AG04450 (cell line): ENCODE results near the gene PCYT1B. TPM values are rescaled to one million over a fixed set of nuclear protein-coding genes. Genes with fewer than 3 reads are reported as not detected.

Source experiments
- CTCF ChIA-PET: fragments of 300-600, 350-600 bp; formaldehyde crosslinking; extraction: SDS; loops from one replicate; lab custom pipeline; 2022; ENCODE audit warnings: antibody characterized with exemption, inconsistent platforms; lab: Charles Lee
- POLR2A ChIA-PET: fragments of 350-600 bp; formaldehyde crosslinking; extraction: SDS; loops from one replicate; lab custom pipeline; 2021; ENCODE audit warnings: antibody characterized with exemption, inconsistent platforms; lab: Yijun Ruan, JAX
- DNase-seq: peaks from one replicate; pipeline ENCODE4 v3.0.0-alpha.2; 2011; ENCODE audit warnings: low read depth, low spot score
- H3K27ac ChIP-seq: one replicate; pipeline ENCODE4 v1.5.1; 2012; ENCODE audit warnings: low read depth, low read length, control low read depth
- H3K27me3 ChIP-seq: one replicate; pipeline ENCODE4 v1.6.0; 2012; ENCODE audit warnings: low read length; ENCODE audit not compliant: control insufficient read depth, insufficient read depth
- H3K4me3 ChIP-seq: 2 replicates; pipeline ENCODE4 v1.5.1; 2011; ENCODE audit warnings: mild to moderate bottlenecking, low read depth, low read length, control low read depth
- H3K9me3 ChIP-seq: 2 replicates; pipeline ENCODE4 v1.5.1; 2012; ENCODE audit warnings: low read length; ENCODE audit not compliant: control insufficient read depth, insufficient read depth
- polyA plus RNA-seq: library from polyadenylated mRNA; depleted of rRNA; stranded (reverse); fragments of >200 nt; gene quantifications from 2 replicates; pipeline ENCODE4 v1.2.3, GENCODE V29; 2011
- TF ChIP-seq, protein P1 (sequence below): IDR thresholded peaks from 2 replicates; pipeline ENCODE4 v1.5.1; 2011; ENCODE audit warnings: low read depth, low read length, control low read depth, inconsistent platforms

Gene PCYT1B
- polyA plus RNA-seq, 1 experiment = 0.10 TPM

DNA sequence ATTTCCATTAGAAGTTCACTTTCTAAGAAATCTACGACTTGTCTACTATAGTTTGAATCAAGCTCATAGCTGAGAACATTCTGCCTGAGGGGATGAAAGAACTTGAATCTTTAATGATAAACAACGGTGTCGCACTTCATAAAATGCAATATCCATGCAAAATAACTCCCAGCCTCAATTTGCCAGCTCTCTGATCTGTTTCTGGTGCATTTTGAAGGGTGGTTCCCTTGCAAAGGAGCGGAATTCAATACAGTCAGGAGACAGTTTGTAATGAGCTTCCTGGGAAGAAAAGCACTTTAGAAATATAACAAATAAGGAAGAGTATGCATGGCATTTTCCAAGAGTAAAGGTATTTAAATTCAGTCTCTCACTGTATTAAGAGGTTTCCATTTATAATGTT is 80.0 kb downstream of the PCYT1B start:
- Histone ChIP-seq H3K9me3 (no peaks in the 10 kb centered on the region), H3K4me3 (no peak overlapping the region), H3K27ac (no peak overlapping the region), H3K27me3 (no peaks in the 10 kb centered on the region)
- TF ChIP-seq, protein P1, sequence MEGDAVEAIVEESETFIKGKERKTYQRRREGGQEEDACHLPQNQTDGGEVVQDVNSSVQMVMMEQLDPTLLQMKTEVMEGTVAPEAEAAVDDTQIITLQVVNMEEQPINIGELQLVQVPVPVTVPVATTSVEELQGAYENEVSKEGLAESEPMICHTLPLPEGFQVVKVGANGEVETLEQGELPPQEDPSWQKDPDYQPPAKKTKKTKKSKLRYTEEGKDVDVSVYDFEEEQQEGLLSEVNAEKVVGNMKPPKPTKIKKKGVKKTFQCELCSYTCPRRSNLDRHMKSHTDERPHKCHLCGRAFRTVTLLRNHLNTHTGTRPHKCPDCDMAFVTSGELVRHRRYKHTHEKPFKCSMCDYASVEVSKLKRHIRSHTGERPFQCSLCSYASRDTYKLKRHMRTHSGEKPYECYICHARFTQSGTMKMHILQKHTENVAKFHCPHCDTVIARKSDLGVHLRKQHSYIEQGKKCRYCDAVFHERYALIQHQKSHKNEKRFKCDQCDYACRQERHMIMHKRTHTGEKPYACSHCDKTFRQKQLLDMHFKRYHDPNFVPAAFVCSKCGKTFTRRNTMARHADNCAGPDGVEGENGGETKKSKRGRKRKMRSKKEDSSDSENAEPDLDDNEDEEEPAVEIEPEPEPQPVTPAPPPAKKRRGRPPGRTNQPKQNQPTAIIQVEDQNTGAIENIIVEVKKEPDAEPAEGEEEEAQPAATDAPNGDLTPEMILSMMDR = no peak
- CTCF ChIA-PET = no interaction called here
- DNase-seq = no peak
- POLR2A ChIA-PET = no interaction called here

DNA sequence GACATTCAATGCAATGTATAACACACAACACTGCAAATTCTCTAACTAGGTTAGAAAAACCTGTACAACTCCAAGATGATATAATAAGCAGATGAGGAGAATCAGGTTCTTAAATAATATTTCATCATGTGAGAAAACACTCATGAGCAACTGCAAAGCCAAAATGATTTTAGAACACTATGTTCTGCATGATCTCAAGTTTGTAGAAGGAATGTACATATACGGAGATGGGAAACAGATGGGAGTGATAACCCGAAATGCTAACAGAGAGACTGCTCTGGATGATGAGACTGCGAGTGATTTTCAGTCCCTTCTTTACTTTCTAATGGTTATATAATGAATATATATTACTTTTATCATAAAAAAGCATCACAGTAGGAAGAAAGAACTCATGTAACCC is 80.9 kb downstream of the PCYT1B start:
- TF ChIP-seq, protein P1 = no peak
- DNase-seq = no peak
- POLR2A ChIA-PET = no interaction called here
- CTCF ChIA-PET = no interaction called here
- Histone ChIP-seq H3K4me3 (no peak overlapping the region), H3K27ac (no peak overlapping the region), H3K27me3 (no peaks in the 10 kb centered on the region), H3K9me3 (no peaks in the 10 kb centered on the region)

DNA sequence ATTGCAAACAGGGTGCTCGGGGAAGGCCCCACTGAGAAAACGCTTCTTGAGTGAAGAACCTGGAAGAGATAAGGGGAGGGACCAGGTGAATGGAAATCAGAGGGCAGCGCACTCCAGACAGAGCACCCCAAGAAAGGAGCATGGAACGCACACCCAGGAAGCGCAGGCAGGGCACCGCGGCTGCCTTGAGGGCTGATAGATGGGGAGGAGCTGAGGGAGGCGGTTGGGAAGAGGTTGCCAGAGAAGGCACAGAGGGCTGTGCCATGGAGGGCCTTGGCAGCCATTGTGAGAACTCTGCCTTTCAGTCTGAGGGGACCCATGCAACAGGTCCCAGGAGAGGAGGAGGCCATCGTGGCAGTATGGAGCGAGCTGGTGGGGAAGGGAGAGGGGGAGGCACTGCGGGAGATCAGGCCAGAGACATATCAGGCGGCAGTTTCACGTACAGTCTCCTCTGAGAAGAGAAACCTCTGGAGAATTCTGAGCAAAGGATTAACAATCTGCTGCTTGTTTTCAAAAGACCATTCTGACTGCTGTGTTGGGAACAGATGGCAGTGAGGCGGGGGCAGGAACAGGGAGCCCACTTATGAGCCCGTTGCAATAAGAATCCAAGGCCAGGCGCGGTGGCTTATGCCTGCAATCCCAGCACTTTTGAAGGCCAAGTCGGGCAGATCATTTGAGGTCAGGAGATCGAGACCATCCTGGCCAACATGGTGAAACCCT is 83.7 kb downstream of the PCYT1B start:
- TF ChIP-seq, protein P1 = no peak
- Histone ChIP-seq H3K27ac (no peak overlapping the region), H3K4me3 (no peak overlapping the region), H3K9me3 (no peaks in the 10 kb centered on the region), H3K27me3 (no peaks in the 10 kb centered on the region)
- ChIA-PET POLR2A (no interaction called here), CTCF (no interaction called here)
- DNase-seq = no peak

DNA sequence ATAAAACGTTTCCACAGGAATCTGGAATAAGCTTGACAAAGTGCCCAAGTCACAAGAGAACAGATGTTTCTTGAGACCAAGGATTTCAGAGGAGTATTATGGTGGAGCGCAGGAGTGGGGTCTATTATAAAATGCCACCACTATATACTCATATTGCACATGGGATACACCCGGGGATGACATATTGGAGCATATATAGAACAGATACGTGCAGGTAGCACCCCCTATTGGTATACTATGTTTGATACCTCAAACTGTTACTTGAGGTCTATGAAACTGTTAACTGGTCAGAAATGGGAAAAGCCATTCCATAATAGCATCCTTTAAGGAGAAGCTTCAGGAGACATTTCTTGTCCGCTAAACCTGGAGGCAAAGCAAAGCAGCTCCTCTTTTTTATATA is 86.0 kb downstream of the PCYT1B start:
- Histone ChIP-seq H3K4me3 (no peak overlapping the region), H3K27me3 (no peaks in the 10 kb centered on the region), H3K9me3 (no peaks in the 10 kb centered on the region), H3K27ac (no peak overlapping the region)
- ChIA-PET POLR2A (no interaction called here), CTCF (interaction anchor here (0.6 to 1.9 kb wide), 4 partner anchors 11 to 166 kb away, joined by 3 to 9 read pairs (median 4); no protein-coding TSS in a partner anchor)
- TF ChIP-seq, protein P1 = no peak; the same call in 1 of the 2 replicates
- DNase-seq = no peak

DNA sequence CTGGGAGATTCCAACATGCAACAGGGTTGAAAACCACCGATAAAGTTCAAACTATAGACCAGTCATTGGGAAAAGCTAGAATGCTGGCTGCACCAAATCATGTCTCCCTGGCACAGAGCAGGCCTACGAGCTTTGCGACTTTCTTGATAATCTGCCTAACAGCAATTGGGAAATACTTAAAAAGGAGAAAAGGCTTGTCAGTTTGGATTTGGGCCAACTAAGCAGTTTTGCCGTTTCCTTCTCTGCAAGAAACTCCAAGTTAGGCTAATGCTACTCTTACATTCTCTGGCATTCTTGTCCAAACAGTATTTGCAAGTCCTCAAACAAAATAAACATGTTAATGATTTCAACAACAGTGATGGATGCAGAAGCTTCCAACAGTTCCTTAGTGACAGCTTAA is 94.1 kb downstream of the PCYT1B start:
- no peaks in the 10 kb centered on the region for H3K27me3 ChIP-seq
- POLR2A ChIA-PET = no interaction called here
- DNase-seq = no peak
- H3K27ac ChIP-seq = no peak overlapping the region
- CTCF ChIA-PET = no interaction called here
- TF ChIP-seq, protein P1 = no peak
- H3K4me3 ChIP-seq = no peak overlapping the region
- H3K9me3 ChIP-seq = no peaks in the 10 kb centered on the region
